ENCODE results near the gene ZNF724.
"Not testable (repeated sequence)": the region's sequence is repeated elsewhere in the genome, so short reads cannot be mapped to it uniquely, and the experiment has no call there.

ZNF724 gene

DNA sequence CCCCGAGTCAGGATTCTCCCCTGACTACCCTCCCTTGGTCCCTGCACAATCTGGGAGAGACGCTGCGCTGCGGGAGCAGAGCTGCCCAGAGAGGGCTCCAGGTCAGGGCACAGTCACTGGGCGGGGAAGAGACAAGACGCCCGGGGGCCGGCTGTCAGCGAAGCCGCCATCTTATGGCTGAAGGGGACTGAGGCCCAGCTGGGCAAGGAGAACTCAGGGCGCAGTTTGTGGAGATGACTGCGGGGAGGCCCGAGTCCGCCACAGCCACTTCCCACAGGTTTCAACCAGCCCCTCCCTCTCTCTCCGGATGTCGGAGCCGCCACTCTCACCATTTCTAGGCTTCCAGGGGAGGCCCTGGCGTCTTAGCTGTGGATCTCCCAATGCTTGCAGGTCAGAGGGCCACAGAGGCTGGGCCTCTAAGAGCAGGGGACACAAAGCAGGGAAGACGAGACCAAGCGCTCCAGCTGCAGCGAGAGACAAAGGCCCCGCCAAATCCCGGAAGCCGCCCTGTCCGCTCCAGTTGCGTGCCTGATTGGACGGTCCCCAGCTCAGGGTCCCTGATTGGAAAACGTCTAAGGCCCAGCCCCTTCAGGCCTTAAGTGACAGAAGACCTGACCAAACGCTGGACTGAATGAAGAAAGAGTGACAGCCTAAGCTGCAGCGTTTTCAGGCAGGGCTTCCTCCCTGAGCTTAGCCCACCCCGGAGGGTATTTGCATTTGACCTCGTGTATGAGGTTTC lies at the start of gene ZNF724:
Gene ZNF724, minus strand, starts transcription at position 484 of the 739 bp plus-strand sequence. Its CDS starts 152 bp downstream, at position 332.
- DNase-seq (ENCODE audit: low spot score) = peak; percentile 77

DNA sequence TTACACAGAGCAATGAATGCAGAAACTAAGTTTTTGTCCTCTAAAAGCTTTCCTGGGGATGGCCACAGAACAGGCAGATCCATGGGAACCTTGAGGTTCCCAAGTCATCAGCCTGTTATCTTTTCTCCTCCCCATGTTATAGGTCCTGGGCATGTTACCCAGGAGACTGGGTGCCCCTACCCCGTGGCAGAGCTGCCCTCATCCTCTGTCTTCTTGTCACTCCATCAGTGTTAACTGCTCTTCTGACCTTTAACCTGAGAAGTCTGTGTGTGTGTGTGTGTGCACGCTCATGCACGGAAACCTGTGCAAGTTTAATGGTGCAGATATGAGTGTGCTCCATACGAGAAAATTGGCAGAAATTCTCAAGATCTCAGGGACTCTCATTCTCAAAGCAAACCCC lies 43.9 kb upstream of the ZNF724 start:
- no peak for DNase-seq (ENCODE audit: low spot score)

GRCh38 chr19:23289966-23290365 lies 39.8 kb upstream of the ZNF724 start:
- not testable (repeated sequence) for DNase-seq (ENCODE audit: low spot score)

GRCh38 chr19:23287620-23288019 lies 37.4 kb upstream of the ZNF724 start:
- no peak for DNase-seq (ENCODE audit: low spot score)

GRCh38 chr19:23286477-23286876 lies 36.3 kb upstream of the ZNF724 start:
- DNase-seq (ENCODE audit: low spot score) = no peak

- no peak for DNase-seq (ENCODE audit: low spot score)
These were observed 35.8 kb upstream of the ZNF724 start for GRCh38 chr19:23285948-23286347.

GRCh38 chr19:23285326-23285725 lies 35.1 kb upstream of the ZNF724 start:
- not testable (repeated sequence) for DNase-seq (ENCODE audit: low spot score)

GRCh38 chr19:23283925-23284324 lies 33.7 kb upstream of the ZNF724 start:
- DNase-seq (ENCODE audit: low spot score) = no peak

DNA sequence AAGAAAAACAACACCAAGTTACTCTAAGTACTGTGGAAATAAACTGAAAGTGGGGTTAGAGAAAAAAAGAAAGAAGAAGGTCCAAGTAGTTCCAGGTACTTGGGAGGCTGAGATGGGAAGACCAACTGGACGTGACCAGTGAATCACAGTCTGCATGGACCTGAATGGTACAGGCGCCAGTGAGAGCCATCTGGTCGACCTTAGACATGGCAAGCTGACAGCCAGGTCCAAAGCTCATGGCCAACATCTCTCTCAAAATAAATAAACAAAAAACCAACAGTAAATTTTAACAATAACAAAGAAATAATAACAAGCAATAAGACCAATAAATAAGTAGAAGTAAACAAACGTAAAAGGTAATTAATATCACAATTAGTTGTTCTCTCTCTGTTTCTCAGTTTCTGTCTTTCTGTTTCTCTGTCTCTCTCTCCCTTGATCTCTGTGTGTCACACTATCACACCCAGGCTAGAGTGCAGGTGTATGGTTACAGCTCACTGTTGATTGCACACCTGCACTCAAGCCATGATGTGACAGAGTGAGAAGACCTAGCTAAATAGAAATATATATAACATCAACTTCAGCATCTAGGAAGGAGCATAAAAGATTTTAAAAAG lies 31.6 kb upstream of the ZNF724 start:
- DNase-seq (ENCODE audit: low spot score) = no peak

GRCh38 chr19:23278118-23278517 lies 27.9 kb upstream of the ZNF724 start:
- DNase-seq (ENCODE audit: low spot score) = not testable (repeated sequence)

- DNase-seq (ENCODE audit: low spot score) = peak; percentile 67
These were observed 23.6 kb upstream of the ZNF724 start for GRCh38 chr19:23273590-23274412.

DNA sequence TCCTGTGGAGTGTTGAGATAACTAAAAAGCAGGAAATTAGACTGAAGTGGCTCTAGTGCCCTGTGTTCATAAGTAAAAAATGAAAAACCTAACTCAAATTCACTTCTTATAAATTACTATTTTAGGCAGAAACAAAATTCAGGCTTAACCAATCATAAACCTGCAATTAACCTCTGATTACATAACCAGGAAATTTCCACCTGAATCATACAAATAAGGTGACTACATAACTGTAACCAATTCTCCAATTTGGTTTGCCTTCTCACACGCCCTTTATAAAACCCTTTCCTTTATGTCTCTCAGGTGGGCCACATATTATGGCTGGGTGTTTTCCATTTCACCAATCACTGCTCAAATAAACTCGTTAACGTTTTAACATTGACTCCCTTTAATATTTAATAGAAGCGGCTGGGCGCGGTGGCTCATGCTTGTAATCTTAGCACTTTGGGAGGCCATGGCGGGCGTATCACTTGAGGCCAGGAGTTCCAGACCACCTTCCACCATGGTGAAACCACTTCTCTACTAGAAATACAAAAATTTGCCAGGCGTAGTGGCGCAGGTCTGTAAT lies 22.9 kb upstream of the ZNF724 start:
- no peak for DNase-seq (ENCODE audit: low spot score)

GRCh38 chr19:23263870-23264590 lies 13.8 kb upstream of the ZNF724 start:
- DNase-seq (ENCODE audit: low spot score) = no peak

GRCh38 chr19:23263396-23263795 lies 13.2 kb upstream of the ZNF724 start:
- DNase-seq (ENCODE audit: low spot score) = no peak

DNA sequence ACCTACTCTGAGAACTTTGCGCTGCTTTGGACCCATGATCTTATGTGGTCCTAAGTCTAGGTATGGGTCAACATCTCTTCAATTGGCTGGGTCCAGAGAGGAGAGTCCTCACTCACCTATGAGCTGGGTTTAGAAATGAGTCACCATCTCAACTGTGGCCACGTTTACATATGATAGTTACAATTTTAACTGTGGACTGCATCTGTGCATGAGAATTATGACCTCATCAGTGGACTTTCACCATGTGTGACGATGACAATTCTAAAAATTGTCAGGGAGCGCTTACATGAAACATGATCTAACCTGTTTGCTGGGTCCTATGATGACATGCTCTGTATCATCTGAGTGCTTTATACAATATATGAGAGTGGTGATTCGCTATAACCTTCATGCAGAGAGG lies 12.7 kb upstream of the ZNF724 start:
- DNase-seq (ENCODE audit: low spot score) = no peak

GRCh38 chr19:23261496-23262020 lies 11.4 kb upstream of the ZNF724 start:
- DNase-seq (ENCODE audit: low spot score) = no peak

DNA sequence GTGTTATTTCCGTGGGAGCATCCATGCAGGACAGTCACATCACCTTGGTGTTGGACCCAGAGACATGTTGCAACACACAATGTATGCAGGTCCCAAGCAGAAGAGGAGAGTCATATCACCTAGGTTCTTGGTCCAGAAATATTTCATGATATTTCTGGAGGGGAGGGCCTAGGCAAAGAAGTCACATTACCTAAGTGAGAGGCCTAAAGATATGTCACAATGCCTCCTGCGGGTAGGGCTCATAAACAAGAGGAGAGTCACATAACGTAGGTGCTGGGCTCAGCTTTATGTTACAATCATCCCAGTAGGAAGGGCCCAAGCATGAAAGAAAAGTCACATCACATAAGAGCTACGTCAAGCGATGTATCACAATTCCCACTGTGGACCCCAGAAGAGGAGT lies 10.8 kb upstream of the ZNF724 start:
- DNase-seq (ENCODE audit: low spot score) = no peak

DNA sequence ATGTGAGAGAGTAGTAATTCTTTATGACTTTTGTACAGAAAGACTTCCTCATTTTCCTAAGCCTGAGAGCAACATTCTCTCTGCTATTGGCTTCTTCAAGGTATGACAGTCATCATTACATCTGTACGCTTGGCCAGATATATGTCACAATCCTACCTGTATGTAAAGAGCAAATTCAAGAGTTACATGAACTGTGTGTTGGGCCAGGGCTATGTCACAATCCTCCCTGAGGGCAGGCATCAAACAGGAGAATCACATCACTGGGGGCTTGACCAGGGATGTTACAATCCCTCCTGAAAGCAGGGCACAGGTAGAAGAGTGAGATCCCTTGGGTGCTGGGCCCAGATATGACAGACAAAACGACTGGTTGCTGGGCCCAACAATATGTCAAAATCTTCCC lies 9.8 kb upstream of the ZNF724 start:
- no peak for DNase-seq (ENCODE audit: low spot score)

GRCh38 chr19:23255700-23256099 lies 5.5 kb upstream of the ZNF724 start:
- DNase-seq (ENCODE audit: low spot score) = no peak

DNA sequence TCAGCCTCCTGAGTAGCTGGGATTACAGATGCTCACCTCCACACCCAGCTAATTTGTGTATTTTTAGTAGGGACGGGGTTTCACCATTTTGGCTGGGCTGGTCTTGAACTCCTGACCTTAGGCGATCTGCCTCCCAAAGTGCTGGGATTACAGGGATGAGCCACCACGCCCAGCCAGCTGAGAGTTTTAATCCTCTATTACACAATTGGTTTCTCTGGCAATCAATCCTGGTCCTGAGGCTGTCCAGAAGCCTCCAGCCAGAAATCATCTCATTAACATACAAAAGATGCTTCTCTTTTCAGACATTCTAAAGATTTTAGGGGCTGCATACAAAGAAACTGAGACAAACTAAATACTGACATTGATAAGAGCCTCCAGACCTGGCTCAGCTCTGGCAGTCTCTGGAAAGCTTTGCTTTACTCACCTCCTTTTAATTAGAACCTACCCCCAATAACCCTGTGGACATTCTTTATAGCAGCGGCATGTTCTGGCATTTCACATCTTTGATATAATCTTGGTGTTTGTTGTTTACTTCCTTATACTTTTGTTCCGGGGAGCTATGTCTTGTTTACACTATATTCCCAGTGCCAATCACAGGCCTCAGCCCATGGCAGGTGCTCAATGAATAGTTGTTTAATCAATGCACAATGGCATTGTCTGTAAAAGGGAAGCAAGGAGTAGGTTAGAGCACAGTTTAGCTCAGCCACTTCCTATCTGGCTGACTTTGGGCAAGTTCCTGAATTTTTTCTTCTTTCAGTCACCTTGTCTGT lies 4.1 kb upstream of the ZNF724 start:
- no peak for DNase-seq (ENCODE audit: low spot score)

DNA sequence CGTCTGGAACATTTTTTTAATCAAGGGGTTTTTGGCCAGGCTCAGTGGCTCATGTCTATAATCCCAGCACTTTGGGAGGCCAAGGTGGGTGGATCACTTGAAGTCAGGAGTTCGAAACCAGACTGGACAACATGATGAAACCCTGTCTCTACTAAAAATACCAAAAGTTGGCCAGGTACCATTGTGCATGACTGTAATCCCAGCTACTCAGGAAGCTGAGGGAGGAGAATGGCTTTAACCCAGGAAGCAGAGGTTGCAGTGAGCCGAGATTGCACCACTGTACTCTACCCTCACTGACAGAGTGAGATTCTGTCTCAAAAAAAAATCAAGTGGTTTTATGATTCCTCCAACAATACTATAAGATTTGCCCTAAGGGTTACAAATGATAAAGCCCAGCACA lies 3.1 kb upstream of the ZNF724 start:
- not testable (repeated sequence) for DNase-seq (ENCODE audit: low spot score)

All from hematopoietic multipotent progenitor cell treated with erythropoietin and hydrocortisone succinate and interleukin-3 and kit ligand, for 15 days (in vitro differentiated cells).